Heart left ventricle (tissue), 13 donors: ENCODE measurements around the gene TTC7B.

ENCODE experiments used
- CTCF ChIP-seq, 12 donors: fragments of 200-600 bp; sonication (generic) in 4 of 12; IDR thresholded peaks; one replicate each; pipeline versions ENCODE4 v1.5.0 to v1.8.0; 2018 to 2022; ENCODE audit warnings: antibody characterized with exemption in 12 of 12, mild to moderate bottlenecking in 5 of 12
- POLR2A ChIP-seq, 2 donors: fragments of 450-650 bp; IDR thresholded peaks; one replicate each; pipeline ENCODE4 v1.6.1; 2017; ENCODE audit warnings: antibody characterized with exemption in 2 of 2, mild to moderate bottlenecking in 2 of 2, moderate library complexity in 2 of 2
- donor health status: ischemic (EF 13 %, LVEDD 7.1; RV severe dilation, severe dysfunction).
- donor health status: DM: no; HTN: yes; CAD: no.
- donor health status: DM: no; HTN: no; CAD: no.
- donor health status: ischemic (EF 25% LVEDD 6.9; RV normal size, moderate dysfunction).
- donor health status: ischemic (EF 25% LVEDD 5.7; RV mildly dilated, moderate dysfunction).
- donor health status: ischemic (EF 35%, LVEDD 5.7; RV mildly dilated, moderate dysfunction).
- donor health status: nonischemic (EF 11% LVEDD 7.7; RV severe dilation, severe dysfunction).
- donor health status: DM: yes; HTN: yes; CAD: no.
- donor health status: PGD.
- donor health status: ischemic (EF 29% LVEDD 5.4; RV normal size, mild dysfunction).
- donor health status: nonischemic (EF 23%, LVEDD 6.1; RV moderate dilation, normal function).

GRCh38 chr14:90521084-90521929, 294.9 kb downstream of the TTC7B start:
- TF ChIP-seq POLR2A (IDR thresholded peaks at IDR 0.05), result no peak
- no peak for TF ChIP-seq CTCF (IDR thresholded peaks at IDR 0.05)
